GM21825 (cell line): ENCODE measurements around the gene RPS6KA2.
A peak's percentile ranks its signal among the peaks of the same experiment; 100 is the strongest.

ENCODE experiments used
- ATAC-seq: cut with Tn5 transposase; IDR thresholded peaks from one replicate; pipeline ENCODE4 v1.9.1; 2021; ENCODE audit warnings: mild to moderate bottlenecking, moderate library complexity; ENCODE audit not compliant: unreplicated experiment

Gene RPS6KA2

GRCh38 chr6:166436195-166437139 is 190.6 kb downstream of the RPS6KA2 start:
- ATAC-seq = no peak

- no peak for ATAC-seq
Measured at GRCh38 chr6:166435574-166435973, 191.5 kb downstream of the RPS6KA2 start.

GRCh38 chr6:166434336-166434735 is 192.7 kb downstream of the RPS6KA2 start:
- ATAC-seq = no peak

- ATAC-seq = no peak
Measured at GRCh38 chr6:166433096-166433495, 194.0 kb downstream of the RPS6KA2 start.

- ATAC-seq = no peak
Measured at GRCh38 chr6:166430269-166430668, 196.8 kb downstream of the RPS6KA2 start.

GRCh38 chr6:166424431-166424830 is 202.6 kb downstream of the RPS6KA2 start:
- no peak for ATAC-seq

GRCh38 chr6:166423781-166424180 is 203.3 kb downstream of the RPS6KA2 start:
- no peak for ATAC-seq

- ATAC-seq = no peak
Measured at GRCh38 chr6:166423051-166423745, 203.9 kb downstream of the RPS6KA2 start.

GRCh38 chr6:166422201-166422940 is 204.7 kb downstream of the RPS6KA2 start:
- ATAC-seq = no peak

- no peak for ATAC-seq
Measured at GRCh38 chr6:166420351-166420750, 206.7 kb downstream of the RPS6KA2 start.

GRCh38 chr6:166419717-166420116 is 207.3 kb downstream of the RPS6KA2 start:
- ATAC-seq = peak; percentile 7

- peak; percentile 98 for ATAC-seq
Measured at GRCh38 chr6:166419286-166419685, 207.8 kb downstream of the RPS6KA2 start.

GRCh38 chr6:166418691-166419143 is 208.3 kb downstream of the RPS6KA2 start:
- no peak for ATAC-seq

GRCh38 chr6:166417285-166417691 is 209.8 kb downstream of the RPS6KA2 start:
- ATAC-seq = no peak

- ATAC-seq = no peak
Measured at GRCh38 chr6:166415833-166416347, 211.2 kb downstream of the RPS6KA2 start.

- ATAC-seq = no peak
Measured at GRCh38 chr6:166415306-166415705, 211.7 kb downstream of the RPS6KA2 start.

GRCh38 chr6:166413491-166413951 is 213.5 kb downstream of the RPS6KA2 start:
- ATAC-seq = no peak

- ATAC-seq = no peak
Measured at GRCh38 chr6:166412911-166413384, 214.1 kb downstream of the RPS6KA2 start.

GRCh38 chr6:166412156-166412910 is 214.7 kb downstream of the RPS6KA2 start:
- ATAC-seq = no peak

GRCh38 chr6:166411721-166412151 is 215.3 kb downstream of the RPS6KA2 start:
- ATAC-seq = no peak
